HG03039 (cell line): ENCODE results near the gene KAZN.

Experiments used
- ATAC-seq: cut with Tn5 transposase; IDR thresholded peaks from one replicate; pipeline ENCODE4 v1.9.1; 2021; ENCODE audit warnings: mild to moderate bottlenecking, moderate library complexity; ENCODE audit not compliant: unreplicated experiment

KAZN gene

DNA sequence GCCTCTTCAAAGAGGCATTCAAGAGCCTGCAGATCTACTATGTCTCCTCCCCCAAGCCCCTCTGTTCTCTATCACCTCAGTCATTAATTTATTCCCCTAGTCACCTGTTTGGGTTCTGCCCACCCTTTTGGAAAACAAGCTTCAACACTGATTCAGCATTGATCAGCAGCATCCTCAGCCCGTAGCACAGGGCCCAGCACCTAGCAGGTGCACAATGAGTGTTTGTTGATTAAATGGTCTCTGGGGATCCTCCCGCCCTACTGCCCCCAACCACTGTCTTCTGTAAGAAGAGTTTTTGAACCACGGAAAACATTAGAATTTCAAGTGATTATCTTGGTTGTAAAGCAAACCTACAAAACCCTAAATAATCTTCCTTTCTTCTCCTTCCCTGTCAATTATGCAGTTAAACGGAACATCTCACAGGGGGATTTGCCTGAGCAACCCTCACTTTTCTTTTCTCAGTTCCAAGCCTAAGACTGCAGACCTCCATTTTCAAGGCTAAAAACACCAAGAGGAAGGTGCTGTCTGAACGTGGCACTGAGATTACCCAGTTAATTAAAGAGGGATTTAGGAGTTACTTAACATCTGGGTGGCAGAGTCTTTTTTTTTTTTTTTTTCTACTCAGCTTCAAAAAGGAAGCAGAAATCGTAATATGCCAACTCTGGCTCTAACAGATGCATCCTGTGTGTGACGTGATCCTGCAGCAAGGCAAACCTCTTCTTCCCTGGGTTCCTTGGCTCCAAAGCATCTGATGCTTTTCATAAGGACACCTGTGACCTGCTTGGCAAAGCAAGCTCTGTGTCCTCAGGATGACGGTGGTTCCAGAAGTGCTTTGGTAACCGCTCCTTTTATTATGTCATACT is 163.0 kb downstream of the KAZN start:
- no peak for ATAC-seq

DNA sequence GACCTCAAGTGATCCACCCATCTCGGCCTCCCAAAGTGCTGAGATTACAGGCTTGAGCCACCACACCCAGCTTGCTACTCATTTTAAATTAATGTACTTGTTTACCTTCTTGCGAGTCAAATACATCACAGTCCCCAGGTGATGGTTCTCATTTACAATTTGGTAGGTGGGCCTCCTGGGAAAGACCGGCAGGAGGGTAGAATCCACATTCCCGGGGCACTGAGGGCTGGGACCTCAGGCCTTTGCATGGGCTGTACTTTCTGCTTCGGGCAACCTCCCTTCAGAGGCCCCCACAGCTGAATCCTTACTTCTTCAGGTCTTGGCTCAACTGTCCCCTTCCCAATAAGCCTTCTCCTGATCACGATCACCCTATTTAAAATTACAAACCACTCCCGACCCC is 165.5 kb downstream of the KAZN start:
- ATAC-seq, result no peak

DNA sequence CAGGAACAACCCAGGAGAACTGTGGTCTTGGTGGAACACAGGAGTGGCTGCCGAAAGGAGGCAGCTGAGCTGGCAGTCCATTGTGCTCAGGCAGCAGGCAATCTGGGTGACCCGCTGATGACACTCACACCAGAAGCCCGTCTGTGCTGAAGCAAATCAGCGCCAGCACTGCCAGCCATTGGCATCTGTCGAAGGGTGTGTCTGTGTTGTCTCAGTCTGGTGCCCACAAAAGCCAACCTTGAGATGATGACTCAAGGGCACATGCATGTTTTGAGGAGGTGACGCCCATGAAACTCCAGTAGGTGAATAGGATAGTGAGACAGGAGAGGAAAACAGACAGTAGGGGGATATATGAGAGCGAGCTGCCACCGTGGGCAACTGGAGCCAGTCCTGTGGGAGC is 167.3 kb downstream of the KAZN start:
- no peak for ATAC-seq

DNA sequence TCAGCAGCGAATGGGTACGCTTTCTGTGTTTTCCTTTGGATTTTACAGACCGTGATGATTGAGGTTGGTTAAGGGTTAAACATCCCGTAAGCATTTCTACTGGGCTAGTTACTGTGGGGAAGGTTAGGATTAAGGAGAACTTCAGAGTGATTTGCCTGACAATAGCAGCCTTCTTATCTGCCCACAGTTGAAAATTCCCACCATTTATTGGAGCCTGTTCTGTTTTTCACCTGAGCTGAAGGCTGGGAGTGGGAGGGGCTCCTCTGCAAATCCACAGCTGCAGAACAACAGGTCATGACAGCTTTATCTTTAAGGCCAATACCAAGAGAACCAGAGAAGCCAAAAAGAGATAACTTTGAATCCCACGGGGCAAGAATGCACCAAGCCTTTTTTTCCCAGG is 168.6 kb downstream of the KAZN start:
- no peak for ATAC-seq

DNA sequence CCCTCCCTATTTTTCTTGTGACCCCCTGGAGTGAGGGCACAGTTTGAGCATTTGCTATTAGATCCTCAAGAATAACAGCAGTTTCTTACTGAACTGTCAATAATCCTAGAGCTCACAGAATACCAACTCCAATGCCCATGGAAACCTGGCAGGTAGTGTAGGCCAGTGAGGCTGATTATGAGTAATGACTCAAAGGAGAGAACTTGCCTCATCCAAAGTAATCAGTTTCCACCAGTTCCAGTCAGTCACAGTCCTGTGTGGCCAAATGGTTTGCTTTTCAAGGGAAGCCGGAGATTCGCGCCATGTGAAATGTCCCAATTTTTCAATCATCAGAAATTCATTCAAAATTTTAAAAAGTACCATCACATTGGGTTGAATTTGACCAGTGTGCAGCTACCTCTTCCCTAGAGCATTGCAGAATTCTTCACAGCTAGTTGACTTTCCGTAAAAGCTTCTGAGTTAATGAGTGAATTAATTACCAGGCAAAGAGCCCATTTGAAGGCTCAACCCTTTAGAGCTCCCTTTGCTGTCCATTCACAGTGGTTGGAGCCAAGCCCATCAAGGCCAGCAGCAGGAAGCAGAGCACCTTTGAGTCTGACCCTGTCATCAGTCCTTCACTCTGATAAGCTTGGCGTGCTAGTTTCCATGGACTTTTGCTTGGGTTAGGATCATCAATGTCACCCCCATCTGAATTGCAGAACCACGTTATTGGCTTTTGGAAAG is 170.3 kb downstream of the KAZN start:
- no peak for ATAC-seq

DNA sequence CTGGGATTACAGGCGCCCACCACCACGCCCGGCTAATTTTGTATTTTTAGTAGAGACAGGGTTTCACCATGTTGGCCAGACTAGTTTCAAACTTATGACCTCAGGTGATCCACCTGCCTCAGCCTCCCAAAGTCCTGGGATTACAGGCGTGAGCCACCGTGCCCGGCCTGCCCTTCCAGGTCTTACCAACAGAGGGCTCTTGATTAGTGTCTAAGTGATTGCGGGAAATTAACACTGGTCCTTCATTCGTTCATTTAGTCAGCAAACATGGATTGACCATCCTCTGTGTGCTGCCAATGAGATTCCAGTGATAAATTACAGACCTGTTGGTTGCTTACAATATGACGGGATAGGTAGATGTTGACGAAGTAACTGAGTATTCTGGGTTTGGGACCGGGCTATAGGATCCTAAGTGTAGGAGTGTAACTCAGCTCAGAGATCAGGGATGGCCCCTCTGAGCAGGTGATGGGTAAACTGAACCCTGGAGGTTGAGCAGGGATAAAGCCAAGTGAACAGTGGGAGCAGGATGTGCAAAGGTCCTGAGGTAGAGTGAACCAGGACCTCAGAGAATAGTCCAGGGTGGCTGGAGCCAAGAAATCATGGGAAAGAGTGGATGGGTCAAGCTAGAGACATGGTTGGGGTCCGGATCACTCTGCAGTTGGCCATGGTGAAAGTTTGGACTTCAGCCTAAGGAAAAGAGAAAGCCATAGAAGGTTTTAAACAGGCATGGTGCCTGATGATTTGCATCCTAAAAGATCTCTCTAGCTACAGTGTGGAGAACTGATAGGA is 171.2 kb downstream of the KAZN start:
- no peak for ATAC-seq

DNA sequence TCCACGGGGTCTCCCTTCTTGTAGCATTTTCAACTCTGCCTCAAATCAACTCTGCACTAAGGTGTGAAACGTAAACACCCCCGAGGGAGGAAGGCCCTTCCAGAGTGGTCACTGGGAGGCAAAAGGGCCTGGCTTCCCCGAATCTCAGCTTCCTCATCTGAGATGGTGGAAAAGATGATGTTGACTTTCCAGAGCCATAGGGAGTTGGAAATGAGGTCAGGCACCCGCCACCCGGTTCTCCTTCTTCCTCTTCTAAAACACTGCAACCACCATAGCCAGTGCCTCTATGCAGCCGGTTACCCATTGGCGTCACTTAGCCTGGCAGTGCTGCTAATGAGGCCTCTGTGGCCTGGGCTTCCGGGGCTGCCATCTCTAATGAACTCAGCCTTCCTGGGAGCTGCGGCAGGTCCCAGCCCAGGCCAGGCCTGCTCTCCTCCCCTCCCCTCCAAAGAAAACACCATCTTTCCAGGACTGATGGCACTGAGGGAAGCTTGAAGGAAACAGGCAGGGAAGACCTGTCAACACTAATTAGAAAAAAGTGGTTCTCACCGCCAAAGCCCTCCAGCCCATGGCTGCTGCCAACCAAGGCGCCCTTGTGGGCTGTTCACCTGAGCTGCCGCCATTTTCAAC is 175.0 kb downstream of the KAZN start:
- no peak for ATAC-seq

DNA sequence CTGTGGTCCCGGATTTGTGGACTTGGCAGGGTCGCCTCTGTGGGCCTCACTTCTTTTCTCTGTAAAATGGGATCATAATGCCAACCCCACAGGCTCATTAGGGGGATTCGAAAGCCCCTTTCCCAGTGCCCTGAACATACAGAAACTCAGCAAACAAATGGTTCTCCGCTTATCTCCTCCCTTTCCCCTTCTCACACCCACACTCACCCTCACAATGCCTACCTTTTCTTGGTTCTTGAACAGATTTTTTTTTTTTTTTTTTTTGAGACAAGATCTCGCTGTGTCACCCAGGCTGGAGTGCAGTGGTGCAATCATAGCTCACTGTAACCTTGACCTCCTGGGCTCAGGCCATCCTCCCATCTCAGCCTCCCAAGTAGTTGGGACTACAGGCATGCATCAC is 175.7 kb downstream of the KAZN start:
- no peak for ATAC-seq

DNA sequence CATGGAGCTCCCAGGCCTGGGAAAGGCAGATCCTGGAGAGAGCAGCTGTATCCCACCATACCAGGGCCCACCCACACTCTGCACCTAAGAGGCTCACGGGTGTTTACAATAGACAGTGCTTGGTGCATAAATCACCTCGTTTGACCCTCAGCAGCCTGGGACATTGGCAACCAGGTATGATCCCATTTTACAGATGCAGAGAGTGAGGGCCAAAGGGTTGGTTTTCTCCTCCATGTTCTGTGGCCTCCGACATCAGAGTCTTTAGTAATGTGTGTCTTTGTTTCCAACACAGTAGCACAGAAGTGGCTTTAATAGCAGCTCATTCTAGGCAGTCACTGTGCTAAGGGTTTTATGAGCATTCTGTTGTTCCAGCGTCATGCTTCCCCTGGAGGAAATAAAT is 176.5 kb downstream of the KAZN start:
- ATAC-seq, result no peak

DNA sequence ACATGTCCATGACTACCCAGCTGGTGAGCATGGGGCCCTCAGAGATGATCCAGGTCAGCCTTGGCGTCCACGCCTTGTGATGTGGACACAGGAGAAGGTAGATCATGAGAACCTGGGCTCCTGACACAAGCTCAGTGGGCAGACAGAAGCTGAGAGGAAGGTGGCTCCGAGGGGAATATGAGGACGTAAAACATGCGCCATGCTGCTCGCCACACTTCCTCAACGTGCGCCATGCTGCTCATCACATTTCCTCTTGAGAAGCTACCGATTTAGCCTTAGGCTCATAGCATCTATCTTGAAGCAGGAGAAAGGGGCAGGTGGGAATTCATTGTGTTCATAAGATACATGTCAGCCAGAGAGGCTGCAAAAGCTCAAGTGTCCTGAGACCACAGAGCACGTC is 176.9 kb downstream of the KAZN start:
- no peak for ATAC-seq

DNA sequence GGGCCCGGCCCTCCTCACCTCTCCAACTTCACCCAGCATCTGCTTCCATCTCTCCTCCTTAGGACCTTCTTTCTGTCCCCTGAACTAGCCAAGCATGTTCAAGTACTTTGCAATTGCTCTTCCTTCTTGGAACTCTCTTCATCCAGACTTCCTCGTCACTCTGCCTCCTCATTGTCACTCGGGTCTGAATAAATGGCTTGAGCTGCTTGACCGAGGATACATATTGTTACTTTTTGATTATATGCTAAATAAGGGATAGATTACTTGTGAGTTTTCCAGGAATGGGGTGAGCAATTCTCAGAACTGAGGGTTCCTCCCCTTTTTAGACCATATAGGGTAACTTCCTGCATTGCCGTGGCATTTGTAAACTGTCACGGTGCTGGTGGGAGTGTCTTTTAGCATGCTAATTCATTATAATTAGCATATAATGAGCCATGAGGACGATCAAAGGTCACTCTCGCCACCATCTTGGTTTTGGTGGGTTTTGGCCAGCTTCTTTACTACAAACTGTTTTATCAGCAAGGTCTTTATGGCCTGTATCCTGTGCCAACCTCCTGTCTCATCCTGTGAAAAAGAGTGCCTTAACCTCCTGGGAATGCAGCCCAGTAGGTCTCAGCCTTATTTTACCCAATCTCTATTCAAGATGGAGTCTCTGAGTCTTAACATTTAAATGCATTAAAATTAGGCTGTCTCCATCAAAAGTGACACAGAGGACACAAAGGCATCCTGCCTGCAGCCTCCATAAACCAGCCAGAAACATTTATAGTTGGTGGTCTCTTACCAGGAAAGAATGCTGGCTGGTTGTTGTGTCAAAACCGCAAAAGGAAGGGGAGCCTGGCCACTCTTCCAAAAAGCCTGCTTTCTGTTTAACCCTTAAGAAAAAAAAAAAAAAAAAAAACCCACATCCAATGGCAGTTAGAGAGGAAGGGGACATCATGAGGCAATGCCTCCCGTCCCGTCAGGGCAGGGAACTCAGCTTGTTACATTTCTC is 179.3 kb downstream of the KAZN start:
- no peak for ATAC-seq

DNA sequence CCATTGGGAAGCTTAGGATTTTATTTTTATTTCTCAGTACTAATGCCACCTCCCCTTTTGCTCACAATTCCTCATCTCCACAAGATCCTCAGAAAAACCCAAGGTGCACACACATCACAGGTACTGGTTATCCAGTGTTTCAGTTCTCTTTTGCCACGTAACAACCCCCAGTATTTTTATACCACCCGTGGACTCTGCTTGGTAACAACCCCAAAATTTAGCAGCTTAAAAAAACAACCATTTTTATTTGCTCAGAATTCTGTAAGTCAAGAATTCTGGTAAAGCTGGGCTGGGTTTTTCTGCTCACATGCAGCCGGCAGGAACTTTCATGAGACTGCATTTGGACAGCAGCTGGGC is 180.0 kb downstream of the KAZN start:
- ATAC-seq, result no peak

DNA sequence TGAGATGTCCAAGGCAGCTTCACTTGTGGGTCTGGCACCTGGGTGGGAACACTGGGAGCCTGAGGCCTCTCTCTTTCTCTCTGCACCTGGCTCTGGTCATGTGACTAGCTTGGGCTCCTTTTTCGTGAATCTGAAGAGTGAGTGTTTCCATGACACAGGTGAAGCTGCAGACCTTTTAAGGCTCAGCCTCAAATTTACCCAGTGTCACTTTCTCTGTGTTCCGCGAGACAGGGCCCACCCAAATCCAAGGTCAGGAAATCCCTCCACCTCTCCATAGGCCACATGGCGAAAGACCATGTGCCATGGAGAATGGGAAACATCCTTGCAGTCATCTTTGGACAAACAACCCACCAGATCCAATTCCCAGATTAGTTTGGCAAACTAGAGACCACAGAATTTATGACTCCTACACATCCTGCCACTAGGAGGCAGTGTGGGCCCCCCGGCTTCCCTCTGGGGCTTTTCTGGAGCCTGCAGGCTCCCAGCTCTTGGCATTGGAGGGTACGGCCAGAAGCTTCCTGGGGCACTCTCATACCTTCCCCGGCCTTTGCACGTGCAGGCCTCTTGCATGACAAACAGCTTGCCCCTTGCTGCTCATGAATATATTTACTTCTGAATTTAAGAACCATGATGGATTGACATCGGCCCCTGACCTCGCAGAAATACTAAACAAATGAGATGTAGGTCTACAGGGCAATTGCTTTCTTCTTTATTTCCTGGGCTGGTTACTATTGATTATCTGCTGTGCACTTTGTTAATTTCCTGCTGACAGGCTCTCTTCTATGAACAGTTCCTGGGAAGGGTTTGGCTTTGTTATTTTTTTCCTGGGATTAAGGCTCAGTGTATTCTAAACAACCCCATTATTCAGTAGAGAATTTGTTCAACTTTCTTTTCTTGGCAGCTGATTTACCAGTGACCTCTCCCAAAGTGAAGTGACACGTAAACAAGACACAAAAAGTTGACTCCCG is 180.7 kb downstream of the KAZN start:
- no peak for ATAC-seq

DNA sequence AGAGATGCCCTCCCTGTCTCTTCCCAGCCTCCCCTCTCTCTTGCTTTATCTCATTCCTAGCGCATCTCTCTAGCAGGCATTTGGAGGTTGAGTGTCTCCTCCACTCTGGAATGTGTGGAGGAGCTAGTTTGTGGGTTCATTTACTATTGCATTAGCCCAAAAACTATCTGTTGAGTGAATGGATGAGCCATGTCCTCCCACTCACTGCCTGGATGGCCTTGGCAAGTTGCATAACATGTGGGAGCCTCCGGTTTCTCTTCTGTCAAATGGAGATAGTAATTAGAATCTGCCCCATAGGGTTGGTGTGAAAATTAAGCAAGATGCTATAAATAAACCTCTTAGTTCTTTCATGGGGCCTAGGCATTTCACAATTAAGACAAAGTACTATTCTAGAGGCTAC is 181.8 kb downstream of the KAZN start:
- no peak for ATAC-seq

DNA sequence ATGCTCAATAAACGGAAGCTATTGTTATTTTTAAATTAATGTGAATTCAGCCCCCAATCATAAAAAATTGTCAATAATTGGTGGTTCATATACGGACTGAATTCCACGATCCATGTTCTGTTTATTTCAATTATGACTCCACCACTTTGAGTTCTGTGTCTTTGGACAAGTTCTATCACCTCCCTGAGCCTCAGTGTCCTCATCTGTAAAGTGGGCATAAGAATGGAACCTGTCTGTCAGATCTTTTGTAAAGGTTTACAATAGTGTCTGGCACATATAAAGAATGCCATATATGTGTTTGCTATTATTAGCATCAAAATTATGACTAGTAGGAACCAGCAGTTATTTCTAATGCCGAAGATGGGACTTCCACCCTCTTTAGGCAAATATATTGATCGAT is 183.3 kb downstream of the KAZN start:
- ATAC-seq, result no peak

DNA sequence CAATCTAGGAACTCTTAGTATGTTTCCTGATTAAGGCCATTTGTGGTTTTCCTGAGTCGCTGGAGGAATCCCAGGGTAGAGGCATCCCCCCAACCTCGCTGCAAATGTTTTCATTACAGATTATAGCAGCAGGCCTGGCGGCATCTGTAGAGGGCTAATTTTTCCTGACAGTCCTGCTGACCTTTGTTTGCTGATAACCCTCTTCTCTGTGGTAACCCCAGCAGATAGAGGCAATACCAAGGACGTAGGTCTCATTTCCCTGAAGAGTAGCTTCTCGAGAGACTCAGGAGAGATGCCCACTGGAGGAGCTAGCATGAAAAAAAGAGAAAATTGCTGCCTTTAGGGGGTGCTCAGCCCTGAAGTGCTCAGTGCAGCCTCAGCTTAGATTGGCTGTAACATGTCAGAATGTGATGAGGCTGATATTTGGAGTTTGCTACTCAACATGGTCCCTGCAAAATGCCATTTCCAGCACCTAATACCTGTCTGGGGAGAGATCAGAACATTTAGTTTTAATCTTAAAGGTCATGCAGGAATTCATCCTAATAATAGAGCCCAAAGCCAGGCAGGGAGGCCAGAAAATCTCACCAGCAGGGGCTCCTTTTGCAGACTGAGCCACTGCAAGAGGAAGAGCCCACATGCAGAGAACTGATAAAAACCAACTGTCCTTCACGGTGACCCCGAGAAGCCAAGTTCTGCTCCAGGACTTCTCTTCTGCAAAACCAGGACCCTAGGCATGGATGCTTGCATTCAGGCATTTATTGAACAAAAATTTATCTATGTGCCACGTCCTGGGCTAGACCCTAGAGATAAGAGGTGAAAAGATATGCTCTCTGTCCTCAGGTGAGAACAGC is 184.5 kb downstream of the KAZN start:
- ATAC-seq, result no peak

DNA sequence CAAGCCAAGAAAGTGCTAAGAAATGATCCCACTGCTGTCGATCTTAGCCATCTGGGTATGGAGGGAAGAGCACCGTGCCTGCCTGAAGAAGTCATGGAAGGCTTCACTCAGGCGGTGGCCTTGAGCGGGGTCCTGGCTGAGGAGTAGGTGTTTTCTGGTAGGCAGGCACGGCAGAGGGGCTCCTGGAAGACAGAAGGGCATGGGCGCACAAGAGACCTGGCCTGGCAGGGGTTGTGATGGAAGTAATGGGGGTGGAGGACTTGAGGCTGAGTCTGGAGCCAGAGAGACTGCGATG is 185.1 kb downstream of the KAZN start:
- ATAC-seq, result no peak
